Ascending aorta (tissue), 2 donors: ENCODE results near the gene PADI2. TPM values are rescaled to one million over a fixed set of nuclear protein-coding genes. Genes with fewer than 3 reads are reported as not detected.

Source experiments
- DNase-seq, 2 donors: peaks; one replicate each; pipeline ENCODE4 v3.0.0-alpha.2; 2019; ENCODE audit warnings: low spot score in 2 of 2
- H3K27ac ChIP-seq, 2 donors: fragments of 200-600 bp; sonication (generic); one replicate each; pipeline ENCODE4 v1.5.1; 2016 to 2017; ENCODE audit warnings: mild to moderate bottlenecking in 1 of 2
- H3K27me3 ChIP-seq: fragments of 200-600 bp; sonication (generic); one replicate; pipeline ENCODE4 v1.5.1; 2017
- H3K36me3 ChIP-seq, 2 donors: fragments of 200-600 bp; sonication (generic); one replicate each; pipeline ENCODE4 v1.5.1; 2016
- H3K4me1 ChIP-seq, 2 donors: fragments of 200-600 bp; sonication (generic); one replicate each; pipeline ENCODE4 v1.5.1; 2016 to 2017; ENCODE audit warnings: mild to moderate bottlenecking in 1 of 2
- H3K4me3 ChIP-seq, 2 donors: fragments of 200-600 bp; sonication (generic); one replicate each; pipeline ENCODE4 v1.5.1; 2016 to 2017; ENCODE audit warnings: mild to moderate bottlenecking in 1 of 2
- H3K9me3 ChIP-seq, 2 donors: fragments of 200-600 bp; sonication (generic); one replicate each; pipeline ENCODE4 v1.5.1; 2016
- CTCF ChIP-seq, 3 experiments: fragments of 200-600 bp in 2 of 3; fragments of 450-650 bp in 1 of 3; sonication (generic) in 2 of 3; IDR thresholded peaks; one replicate each; pipeline ENCODE4 v1.5.1; 2016 to 2019; ENCODE audit warnings: antibody characterized with exemption in 3 of 3, mild to moderate bottlenecking in 1 of 3, moderate library complexity in 1 of 3
- intact Hi-C: fragments of 100-400 bp; cut with DNase I; formaldehyde crosslinking; loops from one replicate; pipeline ENCODE4 v1.15.1; 2023
- total RNA-seq: library from RNA; depleted of rRNA; stranded (reverse); fragments of >200 nt; gene quantifications from one replicate; pipeline ENCODE4 v1.1.0, GENCODE V29; 2016

PADI2 gene
- total RNA-seq, 1 donor from 2014 or later: 0.21 TPM

GRCh38 chr1:17030206-17030605, 89.0 kb downstream of the PADI2 start:
- no peak for DNase-seq
- H3K27me3 ChIP-seq: no peaks in the 10 kb centered on the region
- no peak for TF ChIP-seq CTCF (IDR thresholded peaks at IDR 0.05)
- intact Hi-C loops: no loop called here
- H3K4me1 ChIP-seq: no peaks in the 10 kb centered on the region
- peaks cover 46 to 69% of the 10 kb centered on the region in 2 donors for H3K36me3 ChIP-seq
- H3K9me3 ChIP-seq: no peaks in the 10 kb centered on the region
- H3K27ac ChIP-seq: no peak overlapping the region
- no peak overlapping the region for H3K4me3 ChIP-seq

GRCh38 chr1:17028662-17029188, 90.5 kb downstream of the PADI2 start:
- Histone ChIP-seq H3K4me1 (no peaks in the 10 kb centered on the region), H3K4me3 (no peak overlapping the region), H3K27ac (no peak overlapping the region), H3K27me3 (no peaks in the 10 kb centered on the region), H3K36me3 (peaks cover 58 to 82% of the 10 kb centered on the region in 2 donors), H3K9me3 (no peaks in the 10 kb centered on the region)
- no peak for DNase-seq
- intact Hi-C loops: no loop called here
- no peak for TF ChIP-seq CTCF (IDR thresholded peaks at IDR 0.05)

- H3K27ac ChIP-seq: no peak overlapping the region
- DNase-seq: no peak
- H3K27me3 ChIP-seq: no peaks in the 10 kb centered on the region
- H3K4me1 ChIP-seq: no peaks in the 10 kb centered on the region
- no peak for TF ChIP-seq CTCF (IDR thresholded peaks at IDR 0.05)
- no peak overlapping the region for H3K4me3 ChIP-seq
- no peaks in the 10 kb centered on the region for H3K9me3 ChIP-seq
- H3K36me3 ChIP-seq: peaks cover 66 to 87% of the 10 kb centered on the region in 2 donors
- intact Hi-C loops: no loop called here
These were observed 91.4 kb downstream of the PADI2 start for GRCh38 chr1:17027900-17028299.

GRCh38 chr1:17027403-17027802, 91.8 kb downstream of the PADI2 start:
- intact Hi-C loops: no loop called here
- no peak for TF ChIP-seq CTCF (IDR thresholded peaks at IDR 0.05)
- Histone ChIP-seq H3K4me1 (no peaks in the 10 kb centered on the region), H3K9me3 (no peaks in the 10 kb centered on the region), H3K27ac (no peak overlapping the region), H3K4me3 (no peak overlapping the region), H3K27me3 (no peaks in the 10 kb centered on the region), H3K36me3 (peaks cover 71 to 87% of the 10 kb centered on the region in 2 donors)
- no peak for DNase-seq

GRCh38 chr1:17024721-17025120, 94.5 kb downstream of the PADI2 start:
- Histone ChIP-seq H3K4me1 (no peaks in the 10 kb centered on the region), H3K36me3 (peaks cover 89 to 91% of the 10 kb centered on the region in 2 donors), H3K27me3 (no peaks in the 10 kb centered on the region), H3K4me3 (no peak overlapping the region), H3K27ac (no peak overlapping the region), H3K9me3 (no peaks in the 10 kb centered on the region)
- no peak for TF ChIP-seq CTCF (IDR thresholded peaks at IDR 0.05)
- DNase-seq: no peak
- intact Hi-C loops: no loop called here

GRCh38 chr1:17023573-17023972, 95.7 kb downstream of the PADI2 start:
- intact Hi-C loops: no loop called here
- no peak for DNase-seq
- Histone ChIP-seq H3K27me3 (no peaks in the 10 kb centered on the region), H3K27ac (no peak overlapping the region), H3K36me3 (peaks cover 87 to 99% of the 10 kb centered on the region in 2 donors), H3K4me1 (no peaks in the 10 kb centered on the region), H3K9me3 (no peaks in the 10 kb centered on the region), H3K4me3 (no peak overlapping the region)
- TF ChIP-seq CTCF (IDR thresholded peaks at IDR 0.05): no peak
